Ovary (tissue), 3 donors: Measurements from ENCODE around the gene AOAH.

Experiments
- EP300 ChIP-seq: sonication (generic); formaldehyde crosslinking; IDR thresholded peaks from one replicate; pipeline ENCODE4 v1.6.1; 2017; ENCODE audit warnings: antibody characterized with exemption
- POLR2A ChIP-seq: fragments of 450-650 bp; IDR thresholded peaks from one replicate; pipeline ENCODE4 v1.6.1; 2017; ENCODE audit warnings: antibody characterized with exemption, mild to moderate bottlenecking, moderate library complexity
- TF ChIP-seq, protein P1 (sequence below), 3 donors: fragments of 450-650 bp in 2 of 3; fragments of 200-600 bp in 1 of 3; IDR thresholded peaks; one replicate each; pipeline versions ENCODE4 v1.5.1 to v1.8.0; 2016 to 2022; ENCODE audit warnings: antibody characterized with exemption in 3 of 3, mild to moderate bottlenecking in 1 of 3
- donor health status: DM: no; HTN: no; CAD: no.

DNA sequence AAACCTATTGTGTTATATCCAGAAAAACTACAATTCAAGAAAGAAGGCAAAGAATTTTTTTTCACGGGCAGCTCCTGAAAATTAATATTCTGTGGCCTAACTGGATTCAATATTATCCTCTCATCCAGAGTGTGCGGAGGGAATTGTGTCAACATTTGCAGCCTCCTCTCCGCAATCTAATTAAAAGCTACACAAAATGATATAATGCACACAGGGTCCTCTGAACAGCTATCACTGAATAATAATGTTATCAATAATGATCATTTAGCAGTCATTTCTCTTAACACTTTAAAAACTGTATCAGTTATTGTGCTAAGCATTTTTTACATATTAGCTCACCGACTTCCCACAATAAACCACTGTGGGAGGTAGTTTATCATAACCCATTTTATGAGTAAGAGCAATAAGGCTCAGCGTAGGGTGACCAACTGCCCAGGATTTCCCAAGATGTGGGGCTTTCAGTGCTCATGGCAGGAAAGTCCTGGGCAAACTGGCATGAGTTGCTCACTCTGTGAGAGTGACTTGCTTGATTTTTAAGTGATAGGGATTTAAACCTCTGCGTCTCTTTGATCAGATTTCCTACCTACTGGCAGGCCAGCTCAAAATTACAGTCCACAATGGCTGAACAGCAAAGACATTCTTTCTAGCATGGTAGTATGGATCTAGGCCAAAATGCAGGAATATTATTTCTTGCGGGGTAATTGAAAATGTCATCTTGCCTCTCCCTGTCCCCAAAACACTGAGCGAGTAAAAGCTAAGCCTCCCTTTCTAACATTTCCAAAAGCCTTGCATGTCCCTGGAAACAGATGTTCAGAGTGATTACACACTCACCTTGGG, 65.7 kb downstream of the AOAH start:
- TF ChIP-seq POLR2A (no peak), EP300 (no peak)
- TF ChIP-seq, protein P1, sequence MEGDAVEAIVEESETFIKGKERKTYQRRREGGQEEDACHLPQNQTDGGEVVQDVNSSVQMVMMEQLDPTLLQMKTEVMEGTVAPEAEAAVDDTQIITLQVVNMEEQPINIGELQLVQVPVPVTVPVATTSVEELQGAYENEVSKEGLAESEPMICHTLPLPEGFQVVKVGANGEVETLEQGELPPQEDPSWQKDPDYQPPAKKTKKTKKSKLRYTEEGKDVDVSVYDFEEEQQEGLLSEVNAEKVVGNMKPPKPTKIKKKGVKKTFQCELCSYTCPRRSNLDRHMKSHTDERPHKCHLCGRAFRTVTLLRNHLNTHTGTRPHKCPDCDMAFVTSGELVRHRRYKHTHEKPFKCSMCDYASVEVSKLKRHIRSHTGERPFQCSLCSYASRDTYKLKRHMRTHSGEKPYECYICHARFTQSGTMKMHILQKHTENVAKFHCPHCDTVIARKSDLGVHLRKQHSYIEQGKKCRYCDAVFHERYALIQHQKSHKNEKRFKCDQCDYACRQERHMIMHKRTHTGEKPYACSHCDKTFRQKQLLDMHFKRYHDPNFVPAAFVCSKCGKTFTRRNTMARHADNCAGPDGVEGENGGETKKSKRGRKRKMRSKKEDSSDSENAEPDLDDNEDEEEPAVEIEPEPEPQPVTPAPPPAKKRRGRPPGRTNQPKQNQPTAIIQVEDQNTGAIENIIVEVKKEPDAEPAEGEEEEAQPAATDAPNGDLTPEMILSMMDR (IDR thresholded peaks at IDR 0.05): no peak
